B cell (primary cell): ENCODE measurements around the gene BMF. TPM values are rescaled to one million over a fixed set of nuclear protein-coding genes. Genes with fewer than 3 reads are reported as not detected.

ENCODE experiments used
- ATAC-seq: fragments of 200-7000 bp; cut with Tn5 transposase; one replicate; pipeline ENCODE4 v1.10.0; 2021; ENCODE audit warnings: low read depth, mild to moderate bottlenecking, moderate number of reproducible peaks, moderate library complexity
- CTCF ChIA-PET: fragments of 350-600 bp; sonication (Branson Sonifier 250); formaldehyde crosslinking; loops from one replicate; lab custom pipeline; 2021; ENCODE audit warnings: antibody characterized with exemption, inconsistent platforms; lab: Charles Lee
- POLR2A ChIA-PET: fragments of 350-600 bp; sonication (Branson Sonifier 250); formaldehyde crosslinking; loops from one replicate; lab custom pipeline; 2021; ENCODE audit warnings: antibody characterized with exemption; lab: Charles Lee
- DNase-seq: peaks from one replicate; pipeline ENCODE4 v3.0.0; 2013
- H2AFZ ChIP-seq: 2 replicates; pipeline ENCODE4 v1.6.1; 2012; ENCODE audit warnings: mild to moderate bottlenecking, low read depth, low read length; ENCODE audit not compliant: insufficient read depth, poor library complexity, severe bottlenecking
- H3K27ac ChIP-seq, 2 donors: 1 replicate in 1 of 2; 2 replicates in 1 of 2; pipeline ENCODE4 v1.5.1; 2012 to 2013; ENCODE audit warnings: low read length in 2 of 2, mild to moderate bottlenecking in 2 of 2, moderate library complexity in 1 of 2
- H3K27me3 ChIP-seq, 4 experiments: fragments of 200-600 bp in 1 of 4; sonication (generic) in 1 of 4; replicated peaks in 1 of 4; 1 replicate in 2 of 4; 2 replicates in 2 of 4; pipeline versions ENCODE4 v1.6.1 to v1.7.0; 2013 to 2016; ENCODE audit warnings: low read length in 3 of 4, mild to moderate bottlenecking in 2 of 4, mixed read lengths in 1 of 4, moderate library complexity in 1 of 4; ENCODE audit not compliant: insufficient read depth in 4 of 4, control insufficient read depth in 3 of 4; ENCODE audit errors: control extremely low read depth in 1 of 4
- H3K36me3 ChIP-seq, 2 experiments: replicated peaks in 1 of 2; 1 replicate in 1 of 2; 2 replicates in 1 of 2; pipeline versions ENCODE4 v1.6.1 to v1.7.1; 2013; ENCODE audit warnings: low read length in 1 of 2; ENCODE audit not compliant: insufficient read depth in 2 of 2, control insufficient read depth in 1 of 2; ENCODE audit errors: control extremely low read depth in 1 of 2, extremely low read depth in 1 of 2
- H3K4me1 ChIP-seq, 2 donors: fragments of 200-600 bp in 1 of 2; sonication (generic) in 1 of 2; 1 replicate in 1 of 2; 2 replicates in 1 of 2; pipeline versions ENCODE4 v1.5.1 to v1.6.1; 2013 to 2017; ENCODE audit warnings: low read length in 2 of 2; ENCODE audit not compliant: control insufficient read depth in 2 of 2, insufficient read depth in 2 of 2
- H3K4me2 ChIP-seq: replicated peaks from 2 replicates; pipeline ENCODE3; 2012; ENCODE audit warnings: mild to moderate bottlenecking, low read depth, low read length; ENCODE audit not compliant: poor library complexity, severe bottlenecking
- H3K4me3 ChIP-seq, 5 experiments: fragments of 200-600 bp in 1 of 5; sonication (generic) in 1 of 5; 1 replicate in 3 of 5; 2 replicates in 2 of 5; pipeline versions ENCODE4 v1.5.1 to v1.7.0; 2011 to 2016; ENCODE audit warnings: low read length in 4 of 5, mild to moderate bottlenecking in 4 of 5, low read depth in 2 of 5, control low read depth in 1 of 5, moderate library complexity in 1 of 5; ENCODE audit not compliant: insufficient read depth in 1 of 5; ENCODE audit errors: control extremely low read depth in 1 of 5, extremely low read depth in 1 of 5
- H3K79me2 ChIP-seq: fragments of 200-600 bp; sonication (generic); one replicate; pipeline ENCODE4 v1.6.0; 2016; ENCODE audit warnings: low read length; ENCODE audit not compliant: control insufficient read depth, insufficient read depth
- H3K9ac ChIP-seq: fragments of 200-600 bp; sonication (generic); 2 replicates; pipeline ENCODE4 v1.6.1; 2017; ENCODE audit warnings: mild to moderate bottlenecking, low read length, moderate library complexity
- H3K9me3 ChIP-seq, 3 donors: one replicate each; pipeline versions ENCODE4 v1.6.1 to v1.7.1; 2013; ENCODE audit warnings: low read length in 2 of 3; ENCODE audit not compliant: control insufficient read depth in 2 of 3, insufficient read depth in 1 of 3; ENCODE audit errors: control extremely low read depth in 1 of 3
- H4K20me1 ChIP-seq: 2 replicates; pipeline ENCODE4 v1.6.0; 2012; ENCODE audit warnings: mild to moderate bottlenecking, low read length; ENCODE audit not compliant: insufficient read depth, control insufficient read depth, poor library complexity, severe bottlenecking
- H3K27ac Mint-ChIP-seq: one replicate; pipeline ENCODE4 v1.8.0; 2021; ENCODE audit warnings: mixed read lengths
- H3K27me3 Mint-ChIP-seq: one replicate; pipeline ENCODE4 v1.8.0; 2021; ENCODE audit warnings: mixed read lengths
- H3K4me1 Mint-ChIP-seq: one replicate; pipeline ENCODE4 v1.8.0; 2021; ENCODE audit warnings: mixed read lengths
- H3K4me3 Mint-ChIP-seq: one replicate; pipeline ENCODE4 v1.8.0; 2021; ENCODE audit warnings: mixed read lengths
- H3K9me3 Mint-ChIP-seq: one replicate; pipeline ENCODE4 v1.8.0; 2022; ENCODE audit warnings: mixed read lengths; ENCODE audit not compliant: insufficient read depth
- CTCF ChIP-seq: fragments of 200-600 bp; IDR thresholded peaks from one replicate; pipeline ENCODE4 v1.8.0; 2022; ENCODE audit warnings: antibody characterized with exemption, mild to moderate bottlenecking
- EZH2 ChIP-seq: IDR thresholded peaks from 2 replicates; pipeline ENCODE4 v1.6.1; 2012; ENCODE audit warnings: borderline replicate concordance, low read depth, mild to moderate bottlenecking, moderate library complexity, low read length; ENCODE audit not compliant: insufficient read depth, poor library complexity, severe bottlenecking
- WGBS: methylation state at CpG from one replicate; pipeline ENCODE4 v1.1.5; 2013; ENCODE audit warnings: missing lambda C conversion rate; ENCODE audit not compliant: insufficient coverage; 5-methylcytosine and 5-hydroxymethylcytosine counted together
- intact Hi-C: fragments of 100-400 bp; cut with micrococcal nuclease; formaldehyde crosslinking; loops from one replicate; pipeline ENCODE4 v1.10.0; 2022
- polyA plus RNA-seq: library from polyadenylated mRNA; depleted of rRNA; stranded (reverse); fragments of >200 nt; gene quantifications from 2 replicates; pipeline ENCODE4 v1.2.3, GENCODE V29; 2012
- total RNA-seq, 2 donors: library from RNA; stranded (reverse); fragments of 120-200 nt in 1 of 2; gene quantifications; 1 replicate in 1 of 2; 2 replicates in 1 of 2; pipeline versions ENCODE4 v1.2.3 to v1.2.4, GENCODE V29; 2013 to 2022

Gene BMF
- total and polyA plus RNA-seq, 2 donors (not counting 1 experiment from before 2014, with no cell fraction given) = 43.2 to 343 TPM

- no peak overlapping the region for H3K4me3 Mint-ChIP-seq
- H3K4me1 Mint-ChIP-seq = peaks cover 42% of the 10 kb centered on the region
- H3K36me3 ChIP-seq = no peaks in the 10 kb centered on the region
Observed at GRCh38 chr15:40060236-40060961, 48.3 kb downstream of the BMF start.

More at GRCh38 chr15:40060236-40060961, 48.3 kb downstream of the BMF start:
- TF ChIP-seq EZH2 = no peak
- TF ChIP-seq CTCF = no peak
- H3K27ac Mint-ChIP-seq = peak overlapping the region; percentile 53
- no peaks in the 10 kb centered on the region for H3K27me3 Mint-ChIP-seq
- CTCF ChIA-PET = interaction anchor here (1.0 to 3.6 kb wide), 6 partner anchors 11 to 215 kb away, joined by 3 to 30 read pairs (median 4); no protein-coding TSS in a partner anchor
- Histone ChIP-seq H3K79me2 (peaks cover 3% of the 10 kb centered on the region), H3K4me2 (no peak overlapping the region), H3K4me1 (peaks cover 27 to 46% of the 10 kb centered on the region in 2 donors), H3K27me3 (no peaks in the 10 kb centered on the region), H3K27ac (no peak overlapping the region), H3K4me3 (no peak overlapping the region), H3K9me3 (no peaks in the 10 kb centered on the region), H4K20me1 (no peaks in the 10 kb centered on the region), H2AFZ (no peak overlapping the region), H3K9ac (no peak overlapping the region)
- no peak for ATAC-seq
- no peaks in the 10 kb centered on the region for H3K9me3 Mint-ChIP-seq
- intact Hi-C loops = no loop called here
- DNase-seq = no peak
- WGBS = 98% methylated on average over 6 of the region's 10 CpGs
- POLR2A ChIA-PET = interaction anchor here (0.5 to 1.5 kb wide), 4 partner anchors 13 to 40 kb away, joined by 3 to 5 read pairs (median 3); no protein-coding TSS in a partner anchor
